OCI-LY1 (cell line): ENCODE measurements around the gene MEIOSIN.

Source experiments
- H2AFZ ChIP-seq: fragments of 200-600 bp; sonication (generic), shearing (Covaris generic); 2 replicates; pipeline ENCODE4 v1.6.0; 2014; ENCODE audit warnings: antibody characterized with exemption, mild to moderate bottlenecking, low read length
- H3F3A ChIP-seq: fragments of 200-600 bp; sonication (generic), shearing (Covaris generic); 2 replicates; pipeline ENCODE4 v1.6.0; 2014; ENCODE audit warnings: mild to moderate bottlenecking, antibody characterized with exemption, low read length, moderate library complexity; ENCODE audit not compliant: insufficient read depth
- H3K27ac ChIP-seq: fragments of 200-600 bp; sonication (generic); 2 replicates; pipeline ENCODE4 v1.5.1; 2014; ENCODE audit warnings: low read length, mixed run types, mild to moderate bottlenecking, low read depth; ENCODE audit not compliant: poor library complexity, severe bottlenecking
- H3K27me3 ChIP-seq: fragments of 200-600 bp; sonication (generic); 2 replicates; pipeline ENCODE4 v1.6.0; 2014; ENCODE audit warnings: antibody characterized with exemption, mild to moderate bottlenecking, low read length, moderate library complexity; ENCODE audit not compliant: insufficient read depth
- H3K36me3 ChIP-seq: fragments of 200-600 bp; sonication (generic); 2 replicates; pipeline ENCODE4 v1.6.1; 2014; ENCODE audit warnings: mild to moderate bottlenecking, antibody characterized with exemption, low read length, moderate library complexity, mixed read lengths; ENCODE audit not compliant: insufficient read depth
- H3K4me1 ChIP-seq: fragments of 200-600 bp; sonication (generic); 2 replicates; pipeline ENCODE4 v1.5.1; 2014; ENCODE audit warnings: mild to moderate bottlenecking, low read length, moderate library complexity; ENCODE audit not compliant: insufficient read depth, severe bottlenecking
- H3K4me2 ChIP-seq: fragments of 200-600 bp; sonication (generic), shearing (Covaris generic); 2 replicates; pipeline ENCODE4 v1.6.1; 2014; ENCODE audit warnings: low read length
- H3K4me3 ChIP-seq: fragments of 200-600 bp; sonication (generic); 2 replicates; pipeline ENCODE4 v1.5.1; 2014; ENCODE audit warnings: low read length, low read depth, mild to moderate bottlenecking, mixed read lengths; ENCODE audit not compliant: poor library complexity, severe bottlenecking
- H3K79me2 ChIP-seq: fragments of 200-600 bp; shearing (Covaris generic); 2 replicates; pipeline ENCODE4 v1.6.1; 2016; ENCODE audit warnings: mixed run types, low read length, mixed read lengths; ENCODE audit not compliant: insufficient read depth
- H3K9ac ChIP-seq: fragments of 200-600 bp; sonication (generic), shearing (Covaris generic); 2 replicates; pipeline ENCODE4 v1.6.1; 2014; ENCODE audit warnings: mild to moderate bottlenecking, low read length, mixed read lengths
- H3K9me2 ChIP-seq: fragments of 200-600 bp; sonication (generic), shearing (Covaris generic); 2 replicates; pipeline ENCODE4 v1.6.1; 2014; ENCODE audit warnings: low read depth, mild to moderate bottlenecking, low read length, mixed read lengths
- H3K9me3 ChIP-seq: fragments of 200-600 bp; shearing (Covaris generic); 2 replicates; pipeline ENCODE4 v1.6.1; 2014; ENCODE audit warnings: low read length, mixed read lengths
- H4K20me1 ChIP-seq: fragments of 200-600 bp; sonication (generic), shearing (Covaris generic); 2 replicates; pipeline ENCODE4 v1.6.0; 2016; ENCODE audit warnings: mild to moderate bottlenecking, low read length; ENCODE audit not compliant: insufficient read depth
- CTCF ChIP-seq: fragments of 200-600 bp; sonication (generic), shearing (Covaris generic); IDR thresholded peaks from 2 replicates; pipeline ENCODE4 v1.5.1; 2017; ENCODE audit warnings: mild to moderate bottlenecking, antibody characterized with exemption, low read length, moderate library complexity, mixed read lengths
- EZH2 ChIP-seq: fragments of 200-600 bp; sonication (generic), shearing (Covaris generic); IDR thresholded peaks from 2 replicates; pipeline ENCODE4 v1.8.0; 2017; ENCODE audit warnings: borderline replicate concordance, mixed run types, mild to moderate bottlenecking, antibody characterized with exemption, low read length, moderate library complexity, mixed read lengths

MEIOSIN gene

GRCh38 chr19:45784096-45784495 lies 50.9 kb downstream of the MEIOSIN start:
- Histone ChIP-seq H4K20me1 (no peaks in the 10 kb centered on the region), H3K9me2 (no peaks in the 10 kb centered on the region), H2AFZ (no peak overlapping the region), H3K9ac (no peak overlapping the region), H3K36me3 (peaks cover 33% of the 10 kb centered on the region), H3K4me2 (no peak overlapping the region), H3K9me3 (no peaks in the 10 kb centered on the region), H3K4me3 (no peak overlapping the region), H3F3A (no peaks in the 10 kb centered on the region), H3K79me2 (no peaks in the 10 kb centered on the region), H3K27ac (no peak overlapping the region), H3K27me3 (no peaks in the 10 kb centered on the region), H3K4me1 (peaks cover 3% of the 10 kb centered on the region)
- no peak for TF ChIP-seq CTCF
- TF ChIP-seq EZH2 = no peak

- H3K4me1 ChIP-seq = no peaks in the 10 kb centered on the region
- no peaks in the 10 kb centered on the region for H3K27me3 ChIP-seq
- no peak overlapping the region for H2AFZ ChIP-seq
- no peaks in the 10 kb centered on the region for H4K20me1 ChIP-seq
- H3K79me2 ChIP-seq = no peaks in the 10 kb centered on the region
- peaks cover 39% of the 10 kb centered on the region for H3K36me3 ChIP-seq
- no peak overlapping the region for H3K4me2 ChIP-seq
- no peaks in the 10 kb centered on the region for H3F3A ChIP-seq
- H3K9me2 ChIP-seq = no peaks in the 10 kb centered on the region
- no peak overlapping the region for H3K9ac ChIP-seq
- H3K9me3 ChIP-seq = no peaks in the 10 kb centered on the region
- no peak overlapping the region for H3K4me3 ChIP-seq
- no peak overlapping the region for H3K27ac ChIP-seq
- TF ChIP-seq CTCF (no peak), EZH2 (no peak)
Observed at GRCh38 chr19:45785097-45785496, 51.9 kb downstream of the MEIOSIN start.

GRCh38 chr19:45785781-45786532 lies 52.7 kb downstream of the MEIOSIN start:
- no peaks in the 10 kb centered on the region for H3K27me3 ChIP-seq
- H3K4me2 ChIP-seq = no peak overlapping the region
- no peaks in the 10 kb centered on the region for H4K20me1 ChIP-seq
- no peak overlapping the region for H3K9ac ChIP-seq
- H3K79me2 ChIP-seq = no peaks in the 10 kb centered on the region
- no peaks in the 10 kb centered on the region for H3K9me3 ChIP-seq
- H3K4me3 ChIP-seq = no peak overlapping the region
- no peaks in the 10 kb centered on the region for H3K9me2 ChIP-seq
- H3K27ac ChIP-seq = no peak overlapping the region
- H3F3A ChIP-seq = no peaks in the 10 kb centered on the region
- TF ChIP-seq CTCF (no peak), EZH2 (no peak)
- H3K4me1 ChIP-seq = peaks cover 1% of the 10 kb centered on the region
- H2AFZ ChIP-seq = no peak overlapping the region
- H3K36me3 ChIP-seq = peaks cover 45% of the 10 kb centered on the region
